Coronary artery (tissue), 2 donors: ENCODE data around the gene XRCC5.
"Not testable (repeated sequence)": the region's sequence is repeated elsewhere in the genome, so short reads cannot be mapped to it uniquely, and the experiment has no call there.

Experiments
- DNase-seq: peaks from one replicate; pipeline ENCODE4 v3.0.0-alpha.2; 2017; ENCODE audit warnings: low spot score
- H3K27ac ChIP-seq, 2 donors: fragments of 200-600 bp; sonication (generic); one replicate each; pipeline ENCODE4 v1.5.1; 2016 to 2019
- H3K4me3 ChIP-seq: fragments of 200-600 bp; sonication (generic); 2 replicates; pipeline ENCODE4 v1.5.1; 2016; ENCODE audit warnings: mild to moderate bottlenecking, moderate library complexity
- CTCF ChIP-seq: fragments of 200-600 bp; sonication (generic); IDR thresholded peaks from one replicate; pipeline ENCODE4 v1.5.1; 2019; ENCODE audit warnings: antibody characterized with exemption

Gene XRCC5

GRCh38 chr2:216206041-216206703 lies 97.0 kb downstream of the XRCC5 start:
- DNase-seq = no peak
- no peak overlapping the region for H3K4me3 ChIP-seq
- H3K27ac ChIP-seq = no peak overlapping the region
- TF ChIP-seq CTCF = no peak

- Histone ChIP-seq H3K4me3 (no peak overlapping the region), H3K27ac (no peak overlapping the region)
- DNase-seq = no peak
- TF ChIP-seq CTCF = no peak
These were observed 97.7 kb downstream of the XRCC5 start for GRCh38 chr2:216206821-216207220.

- H3K4me3 ChIP-seq, DNase-seq, H3K27ac ChIP-seq: not testable (repeated sequence)
These were observed 99.5 kb downstream of the XRCC5 start for GRCh38 chr2:216208661-216209060.

- DNase-seq = no peak
- no peak for TF ChIP-seq CTCF
- no peak overlapping the region for H3K4me3 ChIP-seq
- no peak overlapping the region for H3K27ac ChIP-seq
These were observed 101.8 kb downstream of the XRCC5 start for GRCh38 chr2:216210701-216211540.

- H3K27ac ChIP-seq = no peak overlapping the region
- no peak for TF ChIP-seq CTCF
- H3K4me3 ChIP-seq = no peak overlapping the region
- DNase-seq = no peak
These were observed 102.5 kb downstream of the XRCC5 start for GRCh38 chr2:216211614-216212145.

GRCh38 chr2:216214768-216215167 lies 105.6 kb downstream of the XRCC5 start:
- no peak overlapping the region for H3K27ac ChIP-seq
- TF ChIP-seq CTCF = no peak
- no peak overlapping the region for H3K4me3 ChIP-seq

GRCh38 chr2:216215658-216216390 lies 106.7 kb downstream of the XRCC5 start:
- TF ChIP-seq CTCF = no peak
- DNase-seq = no peak
- Histone ChIP-seq H3K4me3 (no peak overlapping the region), H3K27ac (no peak overlapping the region)

More at GRCh38 chr2:216214768-216215167, 105.6 kb downstream of the XRCC5 start:
- no peak for DNase-seq
